ENCODE measurements around the gene B3GNT3.
"Not testable (repeated sequence)": the region's sequence is repeated elsewhere in the genome, so short reads cannot be mapped to it uniquely, and the experiment has no call there.

Gene B3GNT3

GRCh38 chr19:17796838-17797423 is 2.0 kb downstream of the B3GNT3 start:
- DNase-seq (ENCODE audit: low read depth in 2 of 2): no peak

DNA sequence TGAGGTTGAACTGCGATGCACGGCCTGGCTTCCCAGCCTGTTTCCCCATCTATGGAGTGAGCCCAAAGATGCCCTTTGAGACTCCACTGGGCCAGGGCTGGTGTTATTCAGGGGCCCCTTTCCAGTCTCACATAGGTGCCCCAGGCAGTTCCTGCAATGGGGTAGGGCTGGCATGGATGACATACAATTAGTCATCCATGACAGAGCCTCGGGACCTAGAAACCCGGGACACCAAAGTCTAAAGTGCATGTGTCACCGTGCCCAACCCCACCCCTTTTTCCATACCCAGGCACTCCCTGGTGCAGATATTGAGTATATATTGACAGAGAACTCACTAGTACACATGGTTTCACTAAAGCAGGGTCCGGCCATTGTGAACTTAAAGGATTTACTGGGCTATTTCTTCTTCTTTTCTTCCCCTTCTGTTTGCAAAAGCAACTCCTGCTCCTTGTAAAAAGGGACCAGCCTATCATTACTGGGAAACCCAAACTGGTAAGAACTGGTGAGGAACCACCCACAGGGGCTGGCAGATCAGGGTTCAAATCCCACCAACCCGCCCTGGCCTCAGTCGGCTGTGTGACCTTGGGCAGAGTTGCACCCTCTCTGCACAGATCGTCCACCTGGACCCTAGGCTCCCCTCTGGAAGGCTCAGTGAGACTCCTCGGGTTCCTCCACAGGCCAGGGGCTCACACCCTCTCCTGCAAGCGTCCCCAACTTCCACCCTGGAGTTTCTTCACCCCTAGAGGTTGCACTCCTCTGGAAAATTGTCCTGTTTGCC is 2.7 kb downstream of the B3GNT3 start:
- DNase-seq (ENCODE audit: low read depth in 2 of 2): no peak

GRCh38 chr19:17798599-17798998 is 3.7 kb downstream of the B3GNT3 start:
- DNase-seq (ENCODE audit: low read depth in 2 of 2): not testable (repeated sequence)

DNA sequence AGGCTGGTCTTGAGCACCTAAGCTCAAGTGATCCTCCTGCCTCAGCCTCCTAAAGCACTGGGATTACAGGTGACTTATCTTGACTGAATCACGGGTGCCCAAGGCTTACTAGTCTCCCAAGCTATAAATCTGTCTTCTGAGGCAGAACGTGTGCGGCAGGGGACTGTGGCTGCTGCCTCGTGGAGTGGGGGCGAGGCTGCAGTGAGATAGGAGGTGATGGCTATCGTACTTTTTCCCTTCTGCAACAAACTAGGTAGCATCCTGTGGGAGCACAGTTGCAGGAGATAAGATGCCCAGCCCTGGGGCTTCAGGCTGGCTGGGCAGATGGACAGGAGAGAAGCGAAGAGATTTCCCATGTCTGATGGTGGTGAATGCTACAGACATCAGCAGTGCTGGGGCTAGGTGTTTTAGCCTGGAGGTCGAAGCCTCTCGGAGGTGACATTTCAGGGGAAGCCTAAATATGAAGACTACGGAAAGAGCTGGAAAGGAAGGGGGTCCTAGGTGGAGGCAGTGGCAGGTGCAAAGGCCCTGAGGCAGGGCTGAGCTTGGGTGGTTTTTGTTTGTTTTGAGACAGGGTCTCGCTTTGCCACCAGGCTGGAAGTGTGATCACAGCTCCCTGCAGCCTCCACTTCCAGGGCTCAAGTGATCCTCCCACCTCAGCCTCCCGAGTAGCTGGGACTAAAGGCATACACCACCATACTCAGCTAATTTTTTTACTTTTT is 7.4 kb downstream of the B3GNT3 start:
- DNase-seq (ENCODE audit: low read depth in 2 of 2): no peak

DNA sequence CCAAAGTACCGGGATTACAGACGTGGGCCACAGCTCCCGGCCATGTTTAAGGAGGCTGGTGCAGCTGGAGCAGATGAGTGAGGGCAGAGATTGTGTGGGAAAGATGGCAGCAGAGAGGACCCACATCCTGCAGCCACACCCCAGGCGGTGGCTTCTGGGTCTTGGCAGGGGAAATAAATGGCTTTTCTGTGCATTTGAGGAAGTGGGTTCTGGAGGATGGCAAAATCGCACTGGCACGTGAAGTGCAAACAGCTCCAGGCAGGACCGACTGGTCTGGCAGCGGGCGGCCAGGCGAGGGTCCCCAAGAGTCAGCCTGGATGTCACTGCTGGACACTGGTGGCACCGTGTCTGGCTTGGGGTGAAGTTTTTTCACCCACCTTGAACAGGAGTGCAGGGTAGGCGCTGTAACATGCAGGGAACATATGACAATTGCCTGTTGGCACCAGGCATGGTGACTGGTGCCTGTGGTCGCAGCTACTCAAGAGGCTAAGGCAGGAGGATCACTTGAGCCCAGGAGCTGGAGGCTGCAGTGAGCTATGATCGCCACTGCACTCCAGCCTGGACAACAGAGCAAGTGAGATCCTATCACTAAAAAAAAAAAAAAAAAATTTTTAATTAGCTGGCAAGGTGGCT is 8.4 kb downstream of the B3GNT3 start:
- DNase-seq (ENCODE audit: low read depth in 2 of 2): no peak

DNA sequence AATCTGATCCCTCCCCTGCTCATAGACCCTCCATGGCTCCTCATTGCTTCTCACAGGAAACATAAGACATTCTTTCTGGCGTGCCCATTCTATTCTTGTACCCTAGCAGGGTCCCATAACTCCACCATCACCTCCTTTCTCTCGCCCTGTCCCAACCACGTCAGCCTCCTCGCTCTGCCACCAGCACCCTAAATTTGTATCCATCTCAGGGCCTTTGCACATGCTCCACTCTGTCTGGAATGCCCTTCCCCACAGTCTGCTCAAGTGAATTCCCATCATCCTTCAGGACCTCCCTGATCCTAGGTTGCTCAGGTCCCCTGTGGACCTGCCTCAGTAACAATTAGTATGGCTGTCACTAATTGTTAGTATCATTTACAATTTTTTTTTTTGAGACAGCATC is 10.5 kb downstream of the B3GNT3 start:
- no peak for DNase-seq (ENCODE audit: low read depth in 2 of 2)

DNA sequence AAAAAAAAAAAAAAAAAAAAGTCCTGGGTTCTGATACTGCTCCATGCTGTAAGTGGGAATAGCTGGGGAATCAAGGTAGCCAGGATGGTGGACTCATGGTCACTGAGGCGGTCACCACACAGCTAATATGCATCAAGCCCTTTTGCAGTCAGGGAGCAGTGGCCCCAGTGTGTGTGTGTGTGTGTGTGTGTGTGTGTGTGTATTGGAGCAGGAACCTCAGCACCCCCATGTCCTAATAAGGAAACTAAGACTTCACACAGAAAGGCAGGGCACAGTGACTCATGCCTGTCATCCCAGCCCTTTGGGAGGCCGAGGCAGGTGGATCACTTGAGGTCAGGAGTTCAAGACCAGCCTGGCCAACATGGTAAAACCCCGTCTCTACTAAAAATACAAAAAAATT is 12.0 kb downstream of the B3GNT3 start:
- no peak for DNase-seq (ENCODE audit: low read depth in 2 of 2)

GRCh38 chr19:17807731-17808316 is 12.9 kb downstream of the B3GNT3 start:
- no peak for DNase-seq (ENCODE audit: low read depth in 2 of 2)

- DNase-seq (ENCODE audit: low read depth in 2 of 2): no peak
These were observed 16.2 kb downstream of the B3GNT3 start for GRCh38 chr19:17811103-17811502.

- DNase-seq (ENCODE audit: low read depth in 2 of 2): no peak
These were observed 16.7 kb downstream of the B3GNT3 start for GRCh38 chr19:17811681-17812080.

DNA sequence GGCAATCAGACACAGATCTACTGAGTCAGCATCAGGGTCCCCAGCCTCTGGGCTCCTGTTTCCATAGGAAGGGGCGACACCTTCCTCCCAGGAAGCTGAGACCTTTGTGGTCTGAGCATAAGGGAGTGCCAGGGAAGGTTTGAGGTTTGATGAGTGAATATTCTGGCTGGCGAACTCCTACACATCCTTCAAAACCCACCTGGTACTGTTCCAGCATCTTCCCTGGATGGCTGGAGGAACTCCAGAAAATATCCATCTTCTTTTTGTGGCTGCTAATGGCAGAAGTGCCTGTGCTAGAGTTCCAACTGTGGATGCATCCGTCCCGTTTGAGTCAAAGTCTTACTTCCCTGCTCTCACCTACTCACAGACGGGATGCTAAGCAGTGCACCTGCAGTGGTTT is 17.2 kb downstream of the B3GNT3 start:
- no peak for DNase-seq (ENCODE audit: low read depth in 2 of 2)

GRCh38 chr19:17817668-17818363 is 22.9 kb downstream of the B3GNT3 start:
- no peak for DNase-seq (ENCODE audit: low read depth in 2 of 2)

GRCh38 chr19:17821190-17821589 is 26.3 kb downstream of the B3GNT3 start, which contains the start of gene INSL3:
Gene INSL3 (minus strand): TSS chr19:17821519. CDS start chr19:17821506, 13 bp downstream.
- DNase-seq (ENCODE audit: low read depth in 2 of 2): no peak

DNA sequence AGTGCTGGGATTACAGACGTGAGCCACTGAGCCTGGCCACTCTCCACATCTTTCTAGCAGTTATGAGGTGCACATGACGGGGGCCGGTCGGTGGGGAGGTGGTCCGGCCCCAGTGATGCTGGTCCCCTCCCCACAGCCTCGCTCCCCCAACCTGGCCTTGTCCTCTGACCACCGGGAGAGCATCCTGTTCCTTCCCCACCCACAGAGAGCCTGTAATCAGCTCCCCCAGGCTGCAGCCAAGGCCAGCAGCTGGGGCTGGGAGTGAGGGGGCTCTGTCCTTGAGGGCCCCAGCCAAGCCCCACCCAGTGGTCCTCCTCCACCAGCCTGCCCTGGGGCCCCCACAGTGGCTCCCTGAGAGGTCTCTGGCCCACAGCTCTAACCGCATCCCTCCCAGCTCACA is 29.4 kb downstream of the B3GNT3 start:
- no peak for DNase-seq (ENCODE audit: low read depth in 2 of 2)

GRCh38 chr19:17826508-17827056 is 31.6 kb downstream of the B3GNT3 start:
- DNase-seq (ENCODE audit: low read depth in 2 of 2): no peak

GRCh38 chr19:17829855-17830566 is 35.1 kb downstream of the B3GNT3 start:
- DNase-seq (ENCODE audit: low read depth in 2 of 2): no peak

DNA sequence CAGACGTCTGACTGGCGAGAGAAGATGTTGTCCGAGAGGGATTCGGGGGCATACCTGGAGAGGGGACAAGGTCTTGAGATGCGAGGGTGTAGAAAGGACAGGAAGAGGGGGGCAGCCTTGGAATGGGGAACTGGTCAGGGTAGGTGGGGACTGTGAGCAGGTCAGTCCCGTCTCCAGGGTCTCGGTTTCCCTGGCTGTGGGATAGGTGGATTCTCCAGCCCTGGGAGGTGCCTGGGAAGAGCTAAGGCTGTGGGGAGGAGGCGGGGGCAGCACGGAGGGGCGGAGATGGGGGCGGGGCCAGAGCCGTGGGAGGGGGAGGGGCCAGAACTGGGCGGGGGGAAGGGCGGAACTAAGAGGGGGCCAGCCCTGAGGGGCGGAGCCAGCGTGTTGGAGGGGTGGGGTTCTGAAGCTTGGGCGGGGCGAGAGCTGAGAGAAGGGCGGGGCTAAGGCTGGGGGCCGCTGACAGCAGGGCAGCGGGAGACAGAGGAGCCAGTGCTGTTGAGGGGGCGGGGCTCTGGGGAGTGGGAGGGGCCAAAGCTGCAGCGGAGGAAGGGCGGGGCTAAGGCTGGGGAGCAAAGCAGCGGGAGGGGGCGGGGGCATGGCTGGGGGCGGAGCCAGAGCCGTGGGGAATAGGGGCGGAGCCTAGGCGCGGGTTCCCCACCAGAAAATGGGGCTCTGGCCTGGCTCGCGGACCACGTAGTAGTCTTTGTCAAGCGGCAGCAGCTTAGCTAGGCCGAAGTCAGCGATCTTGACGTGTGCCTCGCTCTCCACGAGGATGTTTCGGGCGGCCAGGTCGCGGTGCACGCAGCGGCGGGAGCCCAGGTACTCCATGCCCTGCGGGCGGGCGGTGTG is 35.9 kb downstream of the B3GNT3 start:
- DNase-seq (ENCODE audit: low read depth in 2 of 2): peak in 1 of 2 donors; percentile 34

DNA sequence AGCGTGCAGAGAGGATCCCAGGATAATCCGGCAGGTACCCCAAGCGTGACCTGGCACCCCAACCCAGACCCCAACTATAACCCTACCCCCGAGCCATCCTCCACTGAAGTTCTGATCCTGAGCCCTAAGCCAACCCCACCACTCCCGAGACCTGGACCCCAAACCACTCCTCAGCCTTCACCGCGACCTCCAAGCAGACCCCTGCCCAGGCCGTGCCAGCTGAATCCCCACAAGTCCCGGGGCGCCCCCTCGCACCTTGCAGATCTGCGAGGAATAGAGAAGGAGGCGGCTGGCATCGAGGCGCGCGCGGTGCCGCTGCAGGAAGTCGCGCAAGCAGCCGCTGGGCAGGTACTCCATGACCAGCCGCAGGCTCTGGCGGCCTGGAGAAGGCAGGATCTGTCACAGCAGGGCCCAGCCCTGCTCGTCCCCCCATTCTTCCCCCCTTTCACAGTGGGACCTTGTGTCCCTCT is 36.5 kb downstream of the B3GNT3 start:
- DNase-seq (ENCODE audit: low read depth in 2 of 2): no peak

Data from stimulated activated CD4-positive, alpha-beta T cell treated with anti-CD3 and anti-CD28 coated beads, Interleukin-1b, Interleukin-23, amount 100 ng/mL, for 4 hours (primary cell).